GM12801 (cell line): Measurements from ENCODE around the gene COL15A1.

Experiments
- CTCF ChIP-seq: IDR thresholded peaks from one replicate; pipeline ENCODE4 v1.5.1; 2011; ENCODE audit warnings: control low read depth; ENCODE audit not compliant: insufficient read length; ENCODE audit errors: extremely low read depth

The COL15A1 gene

GRCh38 chr9:98900725-98901124 lies 43.0 kb upstream of the COL15A1 start:
- no peak for TF ChIP-seq CTCF

- no peak for TF ChIP-seq CTCF
These were observed 41.2 kb upstream of the COL15A1 start for GRCh38 chr9:98902516-98902915.

GRCh38 chr9:98902925-98903324 lies 40.8 kb upstream of the COL15A1 start:
- no peak for TF ChIP-seq CTCF

GRCh38 chr9:98903961-98904411 lies 39.7 kb upstream of the COL15A1 start:
- no peak for TF ChIP-seq CTCF

- no peak for TF ChIP-seq CTCF
These were observed 38.7 kb upstream of the COL15A1 start for GRCh38 chr9:98905015-98905414.

GRCh38 chr9:98906273-98907040 lies 37.2 kb upstream of the COL15A1 start:
- no peak for TF ChIP-seq CTCF

GRCh38 chr9:98907055-98907454 lies 36.7 kb upstream of the COL15A1 start:
- no peak for TF ChIP-seq CTCF
